CD4-positive, alpha-beta T cell treated with Interleukin-6 for 4 hours (primary cell): Measurements from ENCODE around the gene IGF2BP2.
"Not testable (repeated sequence)": the region's sequence is repeated elsewhere in the genome, so short reads cannot be mapped to it uniquely, and the experiment has no call there.

Source experiments
- DNase-seq: peaks from one replicate; pipeline ENCODE4 v3.0.0-alpha.2; 2020; ENCODE audit warnings: mixed read lengths

Gene IGF2BP2

DNA sequence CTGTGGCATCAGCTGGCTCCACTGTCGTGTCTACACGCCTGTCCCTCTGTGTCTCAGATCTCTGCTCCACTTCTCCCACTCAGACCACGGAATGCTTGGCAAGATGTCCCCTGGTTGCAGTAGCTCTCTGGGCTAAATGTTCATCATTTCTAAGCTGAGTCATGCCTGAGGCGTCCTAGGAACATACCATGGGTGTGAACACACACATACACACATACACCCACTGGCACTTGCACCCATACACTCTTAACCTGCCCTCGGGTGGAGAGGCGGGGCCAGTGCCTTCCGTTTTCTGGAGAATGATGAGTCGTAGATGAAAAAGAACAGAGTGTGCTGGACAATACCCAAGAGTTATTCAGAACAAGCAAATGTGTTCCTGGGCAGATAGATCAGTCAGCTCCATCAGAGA, 166.3 kb downstream of the IGF2BP2 start:
- no peak for DNase-seq

DNA sequence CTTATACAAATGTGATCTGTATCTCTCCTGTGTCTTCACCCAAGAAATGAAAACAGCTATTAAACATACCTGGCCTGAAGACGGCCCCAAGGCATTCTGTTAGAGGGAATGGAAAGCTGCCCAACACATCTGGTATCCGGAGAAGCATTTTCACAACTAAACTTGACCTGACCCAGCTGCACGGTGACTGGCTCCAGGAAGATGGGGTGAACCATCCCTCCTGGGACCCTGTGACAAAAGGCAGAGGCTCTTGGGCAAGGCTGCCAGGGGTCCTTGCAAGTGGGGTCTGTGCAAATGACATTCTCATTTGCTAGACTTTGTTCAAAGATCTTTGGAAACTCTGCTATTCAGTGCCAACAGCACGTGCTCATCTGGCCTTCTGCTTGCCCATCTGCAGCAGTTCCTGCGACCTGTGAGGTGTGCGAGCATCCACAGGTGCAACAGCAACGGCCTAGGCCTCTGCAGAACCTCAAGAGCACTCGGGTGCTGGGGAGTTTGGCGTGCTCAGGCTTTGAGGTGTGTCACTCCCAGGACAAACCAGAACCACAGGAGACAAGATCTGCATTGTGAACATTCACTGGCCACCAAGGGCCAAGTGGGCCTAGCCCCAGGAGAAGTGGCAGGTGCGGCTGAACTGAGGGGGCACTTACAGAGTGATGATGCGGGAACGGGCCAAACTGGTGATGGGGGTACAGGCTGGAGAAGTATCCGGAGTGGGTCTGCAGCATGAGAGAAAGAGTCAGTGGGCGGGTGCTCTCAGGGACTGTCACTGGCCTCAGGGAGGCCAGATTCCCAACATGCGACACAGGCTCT, 166.9 kb downstream of the IGF2BP2 start:
- no peak for DNase-seq

DNA sequence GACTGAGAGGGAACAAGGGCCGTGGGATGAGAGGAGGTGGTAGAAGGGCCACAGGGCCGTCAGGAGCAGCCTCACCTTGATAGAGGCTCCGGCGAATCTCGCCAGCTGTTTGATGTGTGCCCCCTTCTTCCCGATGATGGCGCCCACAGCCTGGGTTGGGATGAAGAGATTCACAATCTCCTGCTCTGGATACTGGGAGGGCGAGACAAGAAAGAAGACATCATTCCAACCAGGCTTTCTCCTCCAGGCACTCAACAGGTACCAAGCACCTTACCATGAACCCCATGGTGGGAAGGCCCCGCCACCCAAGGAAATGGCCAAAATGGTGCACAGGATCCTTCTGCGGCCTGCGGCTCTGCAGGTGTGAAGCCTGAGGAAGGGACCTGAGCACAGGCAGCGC, 167.6 kb downstream of the IGF2BP2 start:
- no peak for DNase-seq

DNA sequence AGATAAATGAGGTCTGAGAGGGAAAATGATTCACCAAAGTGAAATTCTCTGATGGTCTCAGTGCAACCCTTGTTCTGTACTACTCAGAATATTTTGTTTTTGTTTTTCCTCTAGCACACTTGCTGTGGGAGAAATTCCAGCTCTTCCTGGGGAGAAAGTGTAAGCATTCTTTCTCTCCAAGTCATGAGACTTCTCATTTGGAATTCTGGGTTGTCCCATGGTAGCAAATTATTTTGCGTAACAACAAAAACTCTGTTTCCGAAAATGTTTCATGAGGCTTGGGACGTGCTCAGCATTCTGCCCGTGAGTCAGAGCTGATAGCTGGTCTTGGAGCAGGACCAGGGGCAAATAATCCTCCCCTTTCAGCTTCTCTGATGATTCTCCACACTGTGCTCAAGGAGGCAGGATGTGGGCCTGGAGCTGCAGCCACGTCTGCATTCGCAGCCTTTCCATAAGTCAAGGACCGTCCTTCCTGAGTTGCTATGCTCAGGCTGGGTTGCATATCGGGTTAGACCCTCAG, 168.5 kb downstream of the IGF2BP2 start:
- DNase-seq, result no peak

DNA sequence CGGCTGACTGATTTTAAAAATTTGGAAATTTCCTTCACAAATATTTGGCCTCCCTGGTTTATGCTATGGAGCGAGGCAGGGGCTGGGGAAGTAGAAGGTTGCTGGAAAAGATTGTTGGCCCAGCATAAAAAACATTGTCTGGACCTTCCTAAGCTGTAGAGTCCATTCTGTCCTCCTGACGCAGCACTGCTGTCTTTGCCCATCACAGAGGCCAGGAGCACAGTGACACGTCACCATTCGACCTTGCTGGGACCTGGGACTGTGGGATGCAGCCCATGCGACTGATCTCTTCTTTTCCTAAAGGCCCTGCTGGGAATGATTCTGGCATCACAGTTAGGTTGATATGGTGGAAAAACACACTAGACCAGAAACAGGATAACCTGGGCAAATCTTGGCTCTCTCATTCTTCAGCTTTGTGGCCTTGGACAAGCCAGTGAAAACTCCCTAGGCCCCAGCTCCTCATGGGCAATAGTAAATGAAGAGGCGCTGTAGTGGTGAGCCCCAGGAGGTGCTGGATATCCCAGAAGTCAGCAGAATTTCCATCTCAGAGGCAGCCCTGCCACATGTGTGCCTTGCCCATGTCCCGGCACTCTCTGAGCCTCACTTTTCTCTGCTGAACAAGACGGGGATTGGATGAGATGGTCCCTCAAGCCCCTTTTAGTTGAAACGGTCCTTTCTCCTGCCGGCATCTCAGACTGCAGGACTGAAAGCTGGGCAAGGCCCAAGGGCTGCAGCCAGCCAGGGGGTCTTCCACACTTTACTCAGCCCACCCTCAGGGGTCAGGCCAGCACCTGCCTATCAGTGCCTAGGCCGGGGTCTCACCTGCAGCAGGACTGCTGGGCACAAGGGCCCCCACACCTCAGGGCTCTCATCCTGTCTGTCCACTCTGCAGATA, 169.2 kb downstream of the IGF2BP2 start:
- DNase-seq, result no peak

DNA sequence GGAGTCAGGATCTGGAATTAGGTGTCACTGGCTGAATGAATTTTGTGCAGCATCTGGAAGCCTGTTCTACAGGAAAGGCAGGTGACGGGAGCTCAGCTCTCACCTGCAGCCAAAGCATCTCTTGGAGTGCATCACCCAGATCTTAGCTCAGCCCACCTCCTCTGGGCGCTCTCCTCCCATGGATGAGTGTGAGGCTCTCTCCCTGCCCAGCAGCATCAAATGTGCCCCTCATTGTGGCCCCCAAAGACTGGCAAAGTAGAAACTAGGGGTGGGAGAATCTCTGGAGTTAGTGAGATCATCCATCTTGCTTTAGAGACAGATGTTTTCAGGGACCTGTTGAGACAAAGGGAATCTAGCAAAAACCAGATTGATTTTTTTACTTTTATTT, 170.1 kb downstream of the IGF2BP2 start:
- DNase-seq, result no peak

DNA sequence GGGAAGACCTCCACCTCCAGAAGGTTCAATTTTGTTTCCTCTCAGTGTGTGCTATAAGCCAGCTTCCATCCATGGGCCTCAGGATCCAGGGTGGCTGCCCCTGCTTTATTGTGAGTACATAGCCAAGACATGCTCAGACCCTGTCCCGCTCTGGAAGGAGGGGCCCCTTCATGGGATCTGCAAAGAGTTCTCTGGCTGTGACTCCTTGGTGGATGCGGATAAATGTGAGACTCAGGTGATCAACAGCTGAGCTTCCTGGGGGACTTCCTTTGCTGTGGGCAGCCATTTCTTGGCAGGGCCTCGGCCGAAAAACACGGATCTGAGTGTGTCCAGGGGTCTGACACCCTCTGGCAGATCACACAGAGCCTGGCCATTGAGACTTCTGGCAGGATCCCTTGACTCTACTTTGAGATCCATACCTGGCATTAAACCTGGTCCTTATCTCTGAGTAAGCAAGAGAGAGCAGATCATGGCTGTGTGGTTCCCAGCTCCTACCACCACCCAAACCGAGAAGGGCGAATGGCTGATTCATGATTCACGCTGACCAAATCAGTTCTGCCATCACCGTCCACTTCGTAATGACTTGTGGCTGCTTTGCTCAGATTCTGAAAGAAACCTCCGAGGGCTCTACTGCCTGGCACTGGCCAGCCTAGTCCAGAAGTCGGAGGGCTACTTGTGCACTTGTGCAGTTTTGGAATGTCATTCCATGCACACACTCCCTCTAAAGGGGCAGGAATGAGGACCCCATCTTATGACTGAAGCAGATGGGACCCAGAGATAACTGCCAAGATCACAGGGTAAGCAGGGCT, 170.7 kb downstream of the IGF2BP2 start:
- no peak for DNase-seq

DNA sequence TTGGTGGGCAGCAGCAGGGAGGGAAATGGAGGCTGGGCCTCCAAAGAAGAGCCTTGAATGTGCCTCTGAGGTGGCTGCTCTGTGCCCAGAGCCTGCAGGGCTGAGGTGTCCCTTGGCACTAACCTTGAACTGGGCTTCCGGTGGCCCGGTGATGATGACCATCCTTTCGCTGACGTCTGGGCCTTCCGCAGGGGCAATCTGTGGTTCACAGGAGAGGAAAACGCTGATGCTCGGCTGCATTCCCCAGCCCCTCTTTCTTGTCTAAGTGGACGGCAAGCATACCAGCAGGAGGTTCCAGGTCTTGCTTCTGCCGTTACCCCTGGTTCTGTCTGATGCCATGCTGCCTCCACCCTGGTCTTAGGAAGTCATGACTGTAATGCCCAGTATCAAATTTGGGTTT, 172.9 kb downstream of the IGF2BP2 start:
- no peak for DNase-seq

DNA sequence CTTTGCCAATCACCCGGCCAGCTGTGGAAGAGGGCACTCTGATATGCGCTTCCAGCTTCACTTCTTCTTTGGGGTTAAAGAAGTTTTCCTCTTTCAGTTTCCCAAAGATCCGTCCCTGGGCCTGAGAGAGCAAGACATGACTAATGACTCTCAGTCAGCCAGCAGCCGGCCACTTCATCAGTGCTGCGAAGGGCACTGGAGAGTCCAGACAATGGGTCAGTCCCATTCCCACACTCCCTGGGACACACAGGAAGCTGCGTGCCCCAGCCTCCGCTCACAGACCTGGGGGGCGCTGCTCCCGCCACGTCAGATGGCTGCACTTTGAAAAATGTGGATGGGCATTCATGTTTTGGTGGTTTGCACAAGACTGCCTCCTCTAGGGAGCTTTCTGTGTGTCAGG, 175.4 kb downstream of the IGF2BP2 start:
- DNase-seq, result no peak

DNA sequence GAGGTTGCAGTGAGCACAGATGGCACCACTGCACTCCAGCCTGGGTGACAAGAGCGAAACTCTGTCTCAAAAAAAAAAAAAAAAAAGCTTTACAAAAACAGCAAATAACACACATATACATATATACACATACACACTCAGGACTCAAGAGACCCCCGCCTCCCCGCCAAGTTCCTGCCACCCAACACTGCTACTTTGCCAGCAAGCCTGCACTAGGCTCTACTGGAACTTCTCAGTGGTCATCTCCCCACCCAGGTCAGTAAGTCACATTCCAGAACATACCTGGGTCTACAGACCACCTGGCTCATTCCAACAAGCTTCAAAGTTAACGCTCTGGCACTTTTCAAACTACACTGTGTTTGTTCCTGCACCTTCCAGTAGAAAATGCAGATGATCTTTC, 176.4 kb downstream of the IGF2BP2 start:
- no peak for DNase-seq

DNA sequence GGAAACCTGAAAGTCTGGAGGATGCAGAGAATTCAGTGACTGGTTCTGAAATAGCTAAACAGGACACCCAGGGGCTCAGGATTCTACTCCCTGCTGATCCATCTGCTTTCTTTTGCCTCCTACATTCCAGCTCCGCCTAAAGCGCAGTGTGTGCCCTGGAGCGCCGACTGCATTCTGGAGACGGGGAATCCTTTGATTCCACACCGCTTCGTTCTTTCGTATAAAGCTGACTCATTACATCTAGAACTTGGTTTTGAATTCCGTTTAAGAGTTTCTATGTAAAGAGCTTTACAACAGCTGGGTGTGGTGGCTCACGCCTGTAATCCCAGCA, 177.0 kb downstream of the IGF2BP2 start:
- DNase-seq, result no peak

DNA sequence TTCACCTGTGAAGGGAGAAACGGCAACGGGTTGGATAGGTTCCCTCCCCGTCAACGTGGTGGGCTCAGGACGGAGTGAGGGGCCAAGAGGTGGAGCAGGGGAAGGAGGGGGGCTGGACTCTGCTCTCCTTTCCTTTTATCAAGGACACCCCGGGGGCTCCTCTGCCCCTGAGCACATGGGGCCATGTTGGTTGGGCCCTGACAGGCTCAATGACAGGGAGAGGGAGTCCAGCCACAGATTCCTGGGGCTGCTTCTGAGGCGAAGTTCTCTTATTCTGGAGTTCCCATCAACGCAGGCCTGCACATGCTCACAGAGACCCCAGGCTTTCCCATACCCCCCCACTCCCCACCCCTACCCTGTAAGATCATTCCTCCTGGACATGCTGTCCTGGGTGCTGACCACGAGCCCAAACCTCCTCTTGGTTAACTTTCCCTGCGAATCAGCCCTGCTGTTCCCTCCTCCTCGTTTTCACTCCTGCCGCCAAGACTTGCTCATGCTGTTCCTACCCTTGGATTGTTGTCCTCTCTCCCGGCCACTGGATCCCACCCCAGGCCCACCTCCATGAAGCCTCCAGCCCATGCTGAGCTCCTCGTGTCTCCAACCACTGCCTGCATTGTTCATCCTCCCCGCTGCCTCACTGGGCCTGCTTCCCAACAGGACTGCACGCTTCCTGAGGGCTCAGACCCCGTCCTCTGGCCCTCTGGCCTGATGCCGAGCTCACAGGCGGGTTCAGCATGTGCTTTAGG, 177.5 kb downstream of the IGF2BP2 start:
- no peak for DNase-seq

DNA sequence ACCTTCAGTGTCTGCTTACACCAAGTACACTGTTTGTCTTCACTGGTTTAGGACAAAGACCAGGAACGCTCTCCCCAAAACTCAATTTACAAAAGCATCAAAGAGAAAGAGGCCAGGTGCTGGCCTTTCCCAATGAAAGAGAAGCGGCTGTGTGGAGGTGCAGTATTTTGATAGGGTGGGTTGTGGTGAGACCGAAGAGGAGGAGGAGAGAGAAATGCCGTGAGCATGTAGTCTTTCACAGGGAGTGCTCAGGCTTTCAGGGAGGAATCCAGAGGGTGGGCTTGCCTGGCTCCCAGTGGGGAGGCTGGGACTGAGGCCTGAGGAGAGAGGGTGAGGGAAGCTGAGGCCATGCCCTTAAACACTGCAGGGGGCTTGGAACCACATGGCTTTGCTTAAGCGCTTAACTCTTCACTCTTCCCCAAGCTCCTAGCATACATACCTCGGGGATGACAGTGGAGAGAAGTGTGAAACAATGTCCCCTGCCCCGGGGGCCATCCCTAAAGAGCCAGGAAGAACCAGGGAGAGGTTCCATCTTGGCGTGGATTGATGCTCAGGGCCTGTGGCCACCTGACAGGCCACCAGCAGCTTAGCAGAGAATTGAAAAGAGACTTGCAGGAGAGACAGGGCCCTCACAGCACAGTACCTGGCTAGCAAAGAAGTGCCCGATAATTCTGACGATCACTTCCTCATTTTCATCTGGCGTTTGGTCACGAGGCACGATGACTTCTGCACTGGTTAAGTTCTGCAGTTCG, 178.3 kb downstream of the IGF2BP2 start:
- DNase-seq, result no peak

DNA sequence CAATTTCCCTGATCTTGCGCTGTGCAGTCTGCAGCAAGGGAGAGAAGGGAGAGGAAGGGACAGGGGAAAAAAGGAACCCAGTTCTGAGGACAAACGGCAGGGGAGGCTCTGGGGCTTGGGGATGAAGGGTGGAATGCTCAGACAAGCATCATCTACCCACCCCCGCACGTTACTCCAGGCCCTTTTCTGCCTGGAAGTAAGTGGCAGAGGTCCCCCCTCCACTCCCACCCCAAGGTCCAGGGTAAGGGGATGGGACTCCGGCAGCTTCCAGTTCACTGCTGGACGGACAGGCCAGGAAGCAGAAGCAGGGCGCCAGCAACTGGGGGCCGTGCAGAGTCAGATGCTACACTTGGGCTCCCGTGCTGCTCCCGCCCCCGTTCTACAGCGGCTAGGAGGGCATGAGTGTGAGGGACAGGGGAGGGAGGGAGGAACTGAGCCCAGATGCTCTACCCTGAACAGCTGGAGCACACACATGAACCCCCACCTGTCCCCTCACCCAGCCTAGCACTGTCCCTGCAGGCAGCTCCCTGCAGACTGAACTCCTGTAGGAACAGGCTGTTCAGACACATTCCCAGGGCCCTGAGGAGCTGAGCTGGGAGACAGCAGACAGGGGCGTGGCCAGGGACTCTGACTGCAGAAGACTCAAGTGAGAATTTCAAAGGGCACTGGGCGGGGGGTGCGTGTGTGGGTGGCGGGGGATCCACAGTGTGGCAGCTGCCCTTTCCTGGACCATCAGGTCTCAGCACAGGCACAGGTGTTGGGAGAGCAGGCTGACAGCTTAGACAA, 179.1 kb downstream of the IGF2BP2 start:
- DNase-seq, result no peak

DNA sequence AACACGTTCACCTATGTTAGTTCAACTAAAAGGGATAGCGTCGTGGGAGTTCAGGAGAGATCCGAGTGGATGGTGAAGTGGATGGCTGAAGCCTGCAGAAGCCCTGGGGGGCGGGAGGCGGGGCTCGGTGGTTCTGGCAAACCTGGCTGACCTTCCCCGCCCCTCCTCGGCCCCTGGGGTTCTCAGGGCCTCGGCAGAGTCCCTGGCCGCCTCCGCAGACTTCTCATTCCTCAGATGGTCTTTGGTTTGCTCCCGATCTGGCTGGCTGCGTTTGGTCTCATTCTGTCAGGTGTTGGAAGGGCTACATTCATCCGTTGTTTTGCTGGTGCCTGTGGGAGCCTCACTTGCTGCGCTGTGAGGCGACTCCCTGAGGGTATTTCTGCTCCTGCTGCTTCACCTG, 179.7 kb downstream of the IGF2BP2 start:
- DNase-seq, result not testable (repeated sequence)

DNA sequence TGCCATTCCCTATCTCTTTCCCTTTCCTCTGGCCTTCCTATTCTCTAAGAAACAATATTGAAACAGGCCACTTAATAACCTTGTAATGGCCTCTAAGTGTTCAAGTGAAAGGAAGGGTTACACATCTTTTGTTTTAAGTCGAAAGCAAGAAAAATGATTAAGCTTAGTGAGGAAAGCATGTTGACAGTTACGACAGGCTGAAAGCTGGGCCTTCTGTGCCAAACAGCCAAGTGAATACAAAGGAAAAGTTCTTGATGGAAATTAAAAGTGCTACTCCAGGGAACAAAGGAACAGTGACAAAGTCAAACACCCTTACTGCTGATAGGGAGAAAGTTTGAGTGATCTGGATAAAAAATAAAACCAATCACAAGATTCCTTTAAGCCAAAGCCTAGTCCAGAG, 184.5 kb downstream of the IGF2BP2 start:
- DNase-seq, result no peak

DNA sequence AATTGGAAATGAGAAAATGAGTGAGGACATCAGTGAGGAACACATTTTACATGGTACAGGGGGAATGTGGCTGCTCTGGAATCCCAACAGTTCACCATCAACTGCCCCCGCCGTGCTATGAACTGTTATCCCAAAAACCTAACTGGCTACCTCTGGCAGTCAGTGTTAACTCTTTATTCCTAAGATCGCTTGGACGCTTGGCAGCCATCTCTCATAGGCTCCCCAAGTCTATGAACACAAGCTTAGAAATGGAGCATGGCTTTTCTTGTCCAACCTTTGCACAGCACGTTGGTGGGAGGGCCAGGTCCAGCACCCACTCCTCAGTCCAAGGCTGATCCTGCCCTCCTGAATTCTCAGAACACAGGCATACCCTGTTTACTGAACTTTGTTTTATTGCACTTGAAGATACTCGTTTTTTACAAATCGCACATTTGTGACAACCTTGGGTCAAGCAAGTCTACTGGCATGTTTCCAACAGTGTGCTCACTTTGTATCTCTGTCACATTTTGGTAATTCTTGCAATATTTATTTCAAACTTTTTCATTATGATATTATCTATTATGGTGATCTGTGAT, 185.1 kb downstream of the IGF2BP2 start:
- DNase-seq, result no peak

DNA sequence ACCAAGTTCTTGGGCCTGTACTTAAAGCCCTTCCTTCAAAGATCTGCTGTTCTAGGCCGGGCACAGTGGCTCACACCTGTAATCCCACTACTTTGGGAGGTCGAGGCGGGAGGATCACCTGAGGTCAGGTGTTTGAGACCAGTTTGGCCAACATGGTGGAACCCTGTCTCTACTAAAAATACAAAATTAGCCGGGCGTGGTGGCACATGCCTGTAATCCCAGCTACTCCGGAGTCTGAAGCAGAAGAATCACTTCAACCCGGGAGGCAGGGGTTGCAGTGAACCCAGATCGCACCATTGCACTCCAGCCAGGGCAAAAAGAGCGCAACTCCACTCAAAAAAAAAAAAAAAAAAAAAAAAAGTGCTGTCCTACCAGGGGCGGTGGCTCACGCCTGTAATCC, 186.2 kb downstream of the IGF2BP2 start:
- DNase-seq, result not testable (repeated sequence)

DNA sequence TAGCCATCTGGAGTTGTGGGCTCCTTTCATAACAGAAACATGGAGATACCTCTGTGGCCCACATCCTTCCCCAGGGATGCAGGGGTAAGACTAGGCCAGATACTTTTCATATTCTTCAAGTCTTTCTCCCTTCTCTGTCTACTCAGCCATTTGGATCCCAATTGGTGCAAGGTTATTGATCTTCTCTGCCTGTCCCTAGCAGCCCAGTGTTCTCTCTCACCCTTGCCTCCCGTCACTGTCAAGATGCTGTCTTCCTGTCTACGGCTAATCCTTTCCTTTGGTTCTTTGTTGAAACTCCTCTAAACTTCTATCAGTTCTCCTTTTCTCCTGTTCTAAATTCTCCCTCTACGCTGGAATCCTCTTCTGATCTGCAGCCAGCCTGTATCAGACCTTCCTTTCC, 187.5 kb downstream of the IGF2BP2 start:
- DNase-seq, result no peak

DNA sequence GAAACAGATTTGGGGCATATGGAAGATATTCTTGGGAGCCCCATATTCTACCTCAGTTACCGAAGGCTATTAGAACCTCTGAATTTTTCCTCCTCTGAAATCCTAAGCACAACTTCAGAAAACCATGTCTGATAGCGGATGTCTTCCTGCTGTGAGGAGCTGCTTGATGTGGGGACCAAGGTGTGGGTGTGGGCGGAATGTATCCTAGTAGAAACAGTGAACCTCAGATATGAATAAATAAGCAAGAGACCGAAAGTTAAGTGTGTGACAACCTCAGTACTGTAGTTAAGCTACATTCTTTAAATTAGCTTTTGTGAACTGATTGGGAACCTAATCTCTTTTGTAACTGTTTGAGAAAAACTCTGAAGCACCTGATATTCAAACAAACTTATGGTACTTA, 191.8 kb downstream of the IGF2BP2 start:
- DNase-seq, result no peak
